ENCODE measurements around the gene GNAI1. TPM values are rescaled to one million over a fixed set of nuclear protein-coding genes. Genes with fewer than 3 reads are reported as not detected.

The GNAI1 gene
- total RNA-seq, 1 donor from 2014 or later: 25.2 TPM

DNA sequence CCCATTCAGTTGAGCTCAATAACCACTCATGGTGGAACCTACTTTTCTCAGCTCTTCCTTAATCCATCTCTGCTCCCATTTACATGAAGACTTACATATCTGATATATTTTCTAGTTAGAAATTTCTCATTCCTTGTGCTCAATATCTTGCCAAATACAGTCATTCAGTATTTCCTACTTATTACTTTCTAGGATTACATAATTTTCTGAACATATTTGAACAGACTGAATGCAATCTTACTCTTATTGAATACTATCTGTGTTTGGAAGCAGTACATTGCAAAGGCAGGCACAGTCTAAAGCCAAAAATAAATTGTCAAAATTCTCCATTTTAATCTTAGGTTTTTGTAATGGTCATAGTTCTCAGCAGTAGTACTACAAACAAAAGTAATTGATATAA is 126.0 kb downstream of the GNAI1 start:
- DNase-seq (ENCODE audit: low read depth, low spot score): no peak

DNA sequence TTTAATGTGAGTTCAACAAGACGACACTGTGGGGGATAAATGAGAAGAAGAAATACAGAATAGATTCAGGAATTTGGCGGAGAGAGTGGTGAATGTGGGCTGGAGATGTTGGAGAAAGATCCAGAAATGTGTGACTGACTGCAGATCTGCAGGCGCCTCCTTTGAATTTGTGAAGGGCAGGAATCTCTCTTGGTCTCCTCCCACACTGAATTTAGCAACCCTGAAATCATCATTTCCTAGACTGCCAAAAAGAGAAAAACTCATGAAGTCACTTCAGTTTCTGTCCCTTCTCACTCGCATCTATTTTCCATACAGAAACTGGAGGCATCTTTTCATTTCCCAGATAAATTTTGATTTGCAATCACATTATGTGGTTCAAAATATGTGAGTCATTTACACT is 128.7 kb downstream of the GNAI1 start:
- H3K27ac Mint-ChIP-seq (ENCODE audit: unreplicated experiment): no peak overlapping the region
- TF ChIP-seq, protein P1, sequence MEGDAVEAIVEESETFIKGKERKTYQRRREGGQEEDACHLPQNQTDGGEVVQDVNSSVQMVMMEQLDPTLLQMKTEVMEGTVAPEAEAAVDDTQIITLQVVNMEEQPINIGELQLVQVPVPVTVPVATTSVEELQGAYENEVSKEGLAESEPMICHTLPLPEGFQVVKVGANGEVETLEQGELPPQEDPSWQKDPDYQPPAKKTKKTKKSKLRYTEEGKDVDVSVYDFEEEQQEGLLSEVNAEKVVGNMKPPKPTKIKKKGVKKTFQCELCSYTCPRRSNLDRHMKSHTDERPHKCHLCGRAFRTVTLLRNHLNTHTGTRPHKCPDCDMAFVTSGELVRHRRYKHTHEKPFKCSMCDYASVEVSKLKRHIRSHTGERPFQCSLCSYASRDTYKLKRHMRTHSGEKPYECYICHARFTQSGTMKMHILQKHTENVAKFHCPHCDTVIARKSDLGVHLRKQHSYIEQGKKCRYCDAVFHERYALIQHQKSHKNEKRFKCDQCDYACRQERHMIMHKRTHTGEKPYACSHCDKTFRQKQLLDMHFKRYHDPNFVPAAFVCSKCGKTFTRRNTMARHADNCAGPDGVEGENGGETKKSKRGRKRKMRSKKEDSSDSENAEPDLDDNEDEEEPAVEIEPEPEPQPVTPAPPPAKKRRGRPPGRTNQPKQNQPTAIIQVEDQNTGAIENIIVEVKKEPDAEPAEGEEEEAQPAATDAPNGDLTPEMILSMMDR (conservative IDR thresholded peaks at IDR 0.05): no peak
- no peaks in the 10 kb centered on the region for H3K4me1 Mint-ChIP-seq
- DNase-seq (ENCODE audit: low read depth, low spot score): no peak
- no peak overlapping the region for H3K4me3 Mint-ChIP-seq
- H3K27me3 Mint-ChIP-seq (ENCODE audit: low read depth): no peaks in the 10 kb centered on the region
- no peaks in the 10 kb centered on the region for H3K36me3 Mint-ChIP-seq (ENCODE audit: low read depth)
- H3K9me3 Mint-ChIP-seq: no peaks in the 10 kb centered on the region

More for the DNA sequence above, 126.0 kb downstream of the GNAI1 start:
- Mint-ChIP-seq H3K4me3 (no peak overlapping the region), H3K9me3 (peaks cover 2% of the 10 kb centered on the region), H3K36me3 (ENCODE audit: low read depth) (no peaks in the 10 kb centered on the region), H3K4me1 (peaks cover 6% of the 10 kb centered on the region), H3K27ac (ENCODE audit: unreplicated experiment) (no peak overlapping the region), H3K27me3 (ENCODE audit: low read depth) (no peaks in the 10 kb centered on the region)
- TF ChIP-seq, protein P1 (conservative IDR thresholded peaks at IDR 0.05): no peak

DNA sequence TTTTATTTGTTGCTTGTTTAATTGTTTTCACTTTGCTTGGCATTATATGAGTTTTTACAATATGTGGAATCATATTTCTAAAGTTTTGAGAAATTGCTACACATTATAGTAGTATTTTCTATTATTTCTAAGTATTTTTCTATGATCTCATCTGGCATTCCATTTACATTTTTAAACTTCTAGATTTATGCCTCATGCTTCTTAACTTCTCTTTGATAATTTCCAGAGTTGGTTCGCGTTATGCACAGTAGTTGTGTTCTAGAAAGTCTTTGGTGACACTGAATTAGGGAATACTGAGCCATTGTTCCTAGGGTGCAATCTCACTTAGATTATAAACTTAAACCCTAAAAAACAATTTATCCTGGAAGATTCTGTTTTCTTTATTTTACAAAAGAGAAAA is 129.2 kb downstream of the GNAI1 start:
- no peaks in the 10 kb centered on the region for H3K36me3 Mint-ChIP-seq (ENCODE audit: low read depth)
- H3K4me1 Mint-ChIP-seq: no peaks in the 10 kb centered on the region
- H3K4me3 Mint-ChIP-seq: no peak overlapping the region
- H3K27me3 Mint-ChIP-seq (ENCODE audit: low read depth): no peaks in the 10 kb centered on the region
- TF ChIP-seq, protein P1 (conservative IDR thresholded peaks at IDR 0.05): no peak
- DNase-seq (ENCODE audit: low read depth, low spot score): no peak
- no peak overlapping the region for H3K27ac Mint-ChIP-seq (ENCODE audit: unreplicated experiment)
- no peaks in the 10 kb centered on the region for H3K9me3 Mint-ChIP-seq

DNA sequence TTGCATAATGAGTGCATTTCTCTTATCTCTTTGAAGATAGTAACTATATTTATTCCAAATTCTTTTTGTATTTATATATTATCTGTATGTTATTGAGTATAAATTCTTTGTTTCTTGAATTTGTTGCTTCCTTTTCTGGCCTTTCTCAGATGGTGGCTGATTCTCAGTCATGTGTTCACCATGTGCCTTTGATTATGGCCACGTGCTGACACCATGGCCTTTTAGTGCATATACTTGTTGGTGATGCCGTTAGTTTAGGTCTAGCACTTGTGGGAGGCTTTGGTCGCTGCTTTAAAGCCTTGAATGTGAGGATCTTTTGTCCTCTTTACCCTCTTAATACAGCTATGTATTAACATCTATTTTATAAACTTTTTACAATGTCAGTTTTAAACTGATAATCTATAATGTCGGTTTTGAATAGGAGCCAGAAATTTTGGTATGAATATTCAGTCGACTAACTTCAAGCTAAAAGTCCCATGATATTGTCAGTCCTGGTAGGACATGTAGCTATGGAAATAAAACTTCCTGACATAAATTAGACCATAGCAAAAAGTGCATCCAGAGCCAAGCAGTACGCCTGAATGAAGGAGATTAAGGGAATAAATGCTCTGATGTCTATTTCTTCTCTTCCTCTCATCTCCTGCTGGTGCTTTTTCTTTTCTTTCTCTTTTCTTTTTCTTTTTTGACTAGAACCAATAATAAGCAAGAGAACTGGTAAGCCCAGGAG is 130.3 kb downstream of the GNAI1 start:
- H3K27me3 Mint-ChIP-seq (ENCODE audit: low read depth): no peaks in the 10 kb centered on the region
- H3K36me3 Mint-ChIP-seq (ENCODE audit: low read depth): no peaks in the 10 kb centered on the region
- H3K4me3 Mint-ChIP-seq: no peak overlapping the region
- no peaks in the 10 kb centered on the region for H3K4me1 Mint-ChIP-seq
- H3K27ac Mint-ChIP-seq (ENCODE audit: unreplicated experiment): no peak overlapping the region
- DNase-seq (ENCODE audit: low read depth, low spot score): no peak
- no peaks in the 10 kb centered on the region for H3K9me3 Mint-ChIP-seq
- TF ChIP-seq, protein P1 (conservative IDR thresholded peaks at IDR 0.05): no peak

DNA sequence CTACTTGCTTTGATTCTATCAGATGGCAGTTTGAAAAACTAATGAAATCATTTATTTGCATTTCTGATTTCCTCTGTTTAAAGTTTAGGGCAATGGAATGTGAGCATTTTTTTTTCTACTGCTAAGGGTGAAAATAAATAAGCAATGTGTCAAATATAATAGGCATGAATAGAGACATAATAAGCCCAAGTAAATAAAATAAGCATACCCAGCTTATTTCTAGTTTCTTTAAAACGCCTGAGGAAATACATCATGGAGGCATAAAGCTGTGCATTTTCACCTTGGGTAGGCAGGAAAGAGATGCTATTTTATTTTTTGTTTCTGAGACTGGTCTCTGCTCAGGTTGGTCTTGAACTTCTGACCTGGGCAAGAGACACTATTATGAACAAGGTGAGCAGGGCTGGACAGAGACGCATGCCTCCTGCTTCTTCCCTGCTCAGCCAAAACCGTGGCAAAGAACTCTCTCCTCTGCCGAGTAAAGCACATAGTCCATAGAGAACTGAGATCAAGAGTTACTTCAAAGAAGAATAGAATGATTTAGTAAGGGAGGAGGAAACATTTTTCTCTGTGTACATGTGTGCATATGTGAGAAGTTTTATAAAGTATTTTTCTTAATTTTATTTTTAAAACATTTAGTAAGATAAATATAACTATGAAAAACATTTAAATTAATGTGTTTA is 138.1 kb downstream of the GNAI1 start:
- H3K9me3 Mint-ChIP-seq: no peaks in the 10 kb centered on the region
- H3K36me3 Mint-ChIP-seq (ENCODE audit: low read depth): no peaks in the 10 kb centered on the region
- TF ChIP-seq, protein P1 (conservative IDR thresholded peaks at IDR 0.05): no peak
- no peak for DNase-seq (ENCODE audit: low read depth, low spot score)
- H3K27ac Mint-ChIP-seq (ENCODE audit: unreplicated experiment): no peak overlapping the region
- peaks cover 6% of the 10 kb centered on the region for H3K4me1 Mint-ChIP-seq
- H3K4me3 Mint-ChIP-seq: no peak overlapping the region
- no peaks in the 10 kb centered on the region for H3K27me3 Mint-ChIP-seq (ENCODE audit: low read depth)
